Activated T-cell treated with anti-CD3 and anti-CD28 coated beads, Interleukin-2, amount 50 U/mL, for 72 hours (primary cell): ENCODE data around the gene CDADC1. TPM values are rescaled to one million over a fixed set of nuclear protein-coding genes. Genes with fewer than 3 reads are reported as not detected.
"Not testable (repeated sequence)": the region's sequence is repeated elsewhere in the genome, so short reads cannot be mapped to it uniquely, and the experiment has no call there.

ENCODE experiments used
- ATAC-seq, 2 donors: fragments of 150-1000 bp; cut with Tn5 transposase; replicated peaks in 1 of 2; 2 replicates each; pipeline ENCODE4 v1.10.0; 2021; ENCODE audit warnings: moderate library complexity in 2 of 2, mild to moderate bottlenecking in 1 of 2
- DNase-seq, 2 donors: peaks; one replicate each; pipeline ENCODE4 v3.0.0; 2021 to 2022; ENCODE audit warnings: mixed read lengths in 1 of 2
- H3K27ac Mint-ChIP-seq: one replicate; pipeline ENCODE4 v1.8.0; 2022; ENCODE audit warnings: mild to moderate bottlenecking, moderate library complexity, mixed read lengths
- H3K27me3 Mint-ChIP-seq: one replicate; pipeline ENCODE4 v1.8.0; 2022; ENCODE audit warnings: low read depth, mixed read lengths
- H3K36me3 Mint-ChIP-seq, 2 donors: one replicate each; pipeline ENCODE4 v1.8.0; 2022; ENCODE audit warnings: mixed read lengths in 2 of 2, mild to moderate bottlenecking in 1 of 2; ENCODE audit not compliant: insufficient read depth in 2 of 2
- H3K4me1 Mint-ChIP-seq: one replicate; pipeline ENCODE4 v1.8.0; 2022; ENCODE audit warnings: low read depth, mixed read lengths
- H3K4me3 Mint-ChIP-seq, 2 donors: one replicate each; pipeline ENCODE4 v1.8.0; 2022; ENCODE audit warnings: mild to moderate bottlenecking in 2 of 2, mixed read lengths in 2 of 2, moderate library complexity in 2 of 2
- H3K9me3 Mint-ChIP-seq, 2 donors: one replicate each; pipeline ENCODE4 v1.8.0; 2022; ENCODE audit warnings: mixed read lengths in 2 of 2
- total RNA-seq, 2 donors: library from RNA; stranded (reverse); gene quantifications; one replicate each; pipeline ENCODE4 v1.2.3, GENCODE V29; 2022

Gene CDADC1
- total RNA-seq, 2 donors from 2014 or later, result 13.4 to 14.8 TPM

DNA sequence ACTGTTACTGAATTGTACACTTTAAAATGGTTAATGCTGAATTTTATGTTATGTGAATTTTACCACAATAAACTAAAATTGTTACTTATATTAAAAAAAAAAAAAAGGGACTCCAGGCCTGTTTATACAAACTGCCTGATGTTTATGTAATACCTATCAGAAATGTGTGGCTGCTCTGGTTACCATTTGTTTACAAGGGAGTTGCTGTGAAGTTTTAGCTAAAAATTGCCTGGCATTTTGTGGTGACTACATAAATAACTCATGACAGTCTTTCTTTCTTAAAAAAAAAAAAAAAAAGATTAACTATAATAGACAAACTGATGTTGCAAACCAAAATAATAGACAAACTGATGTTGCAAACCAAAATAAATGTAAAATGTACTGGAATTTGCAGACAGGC, 71.8 kb downstream of the CDADC1 start:
- no peak for DNase-seq
- no peaks in the 10 kb centered on the region for H3K4me1 Mint-ChIP-seq

DNA sequence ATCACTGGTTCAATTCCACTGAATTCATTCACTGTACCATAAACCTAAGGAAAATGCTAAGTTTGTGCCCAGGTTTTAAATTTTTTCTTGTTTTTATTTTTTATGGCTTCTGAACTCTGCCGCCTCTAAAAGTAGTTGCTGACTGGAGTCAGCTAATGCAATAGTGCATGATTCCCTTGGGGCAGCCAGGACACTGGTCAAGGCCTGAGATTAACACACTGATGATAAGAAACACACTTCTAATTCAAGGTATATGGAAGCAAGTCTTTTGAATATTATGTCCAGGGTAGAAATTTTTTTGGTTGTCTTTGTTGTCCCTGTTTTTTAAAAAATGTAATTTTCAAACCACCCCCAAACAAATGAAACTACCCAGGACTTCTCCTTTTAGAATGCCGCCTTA, 72.2 kb downstream of the CDADC1 start:
- Mint-ChIP-seq H3K4me3 (no peak overlapping the region), H3K4me1 (no peaks in the 10 kb centered on the region), H3K36me3 (no peaks in the 10 kb centered on the region), H3K27ac (no peak overlapping the region), H3K9me3 (no peaks in the 10 kb centered on the region), H3K27me3 (no peaks in the 10 kb centered on the region)
- ATAC-seq (no peak), DNase-seq (no peak)

More for the DNA sequence above, 71.8 kb downstream of the CDADC1 start:
- Mint-ChIP-seq H3K36me3 (no peaks in the 10 kb centered on the region), H3K4me3 (no peak overlapping the region), H3K27ac (no peak overlapping the region), H3K27me3 (no peaks in the 10 kb centered on the region), H3K9me3 (no peaks in the 10 kb centered on the region)
- no peak for ATAC-seq

DNA sequence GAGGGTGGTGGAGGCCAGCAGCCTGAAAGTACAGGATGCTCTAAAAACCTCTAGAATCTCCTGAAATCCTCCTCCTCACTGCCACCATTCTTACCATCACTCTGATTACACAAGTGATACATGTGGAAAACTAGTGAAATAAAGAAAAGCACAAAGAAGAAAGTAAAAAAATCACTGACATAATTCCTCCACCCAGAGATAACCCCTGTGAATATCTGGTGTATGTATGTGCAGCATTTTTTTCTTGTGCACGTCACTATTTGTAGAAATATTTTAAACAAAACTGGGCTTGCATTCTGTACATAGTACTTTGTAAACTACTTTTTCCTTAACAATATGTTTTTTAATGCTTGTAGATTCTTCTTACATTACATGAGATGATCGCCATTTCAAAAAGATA, 73.2 kb downstream of the CDADC1 start:
- Mint-ChIP-seq H3K9me3 (no peaks in the 10 kb centered on the region), H3K4me1 (no peaks in the 10 kb centered on the region), H3K27me3 (no peaks in the 10 kb centered on the region), H3K27ac (no peak overlapping the region), H3K4me3 (no peak overlapping the region), H3K36me3 (no peaks in the 10 kb centered on the region)
- DNase-seq, result no peak
- ATAC-seq, result no peak

GRCh38 chr13:49322702-49323101, 75.0 kb downstream of the CDADC1 start:
- no peaks in the 10 kb centered on the region for H3K4me1 Mint-ChIP-seq
- no peak overlapping the region for H3K4me3 Mint-ChIP-seq
- DNase-seq, result no peak
- H3K27ac Mint-ChIP-seq, result no peak overlapping the region
- ATAC-seq, result no peak
- H3K27me3 Mint-ChIP-seq, result no peaks in the 10 kb centered on the region
- no peaks in the 10 kb centered on the region for H3K9me3 Mint-ChIP-seq
- H3K36me3 Mint-ChIP-seq, result no peaks in the 10 kb centered on the region

- no peaks in the 10 kb centered on the region for H3K4me1 Mint-ChIP-seq
- no peaks in the 10 kb centered on the region for H3K27me3 Mint-ChIP-seq
- no peaks in the 10 kb centered on the region for H3K9me3 Mint-ChIP-seq
- H3K27ac Mint-ChIP-seq, result no peak overlapping the region
- DNase-seq (no peak), ATAC-seq (no peak)
- H3K36me3 Mint-ChIP-seq, result no peaks in the 10 kb centered on the region
- H3K4me3 Mint-ChIP-seq, result no peak overlapping the region
These were observed 75.6 kb downstream of the CDADC1 start for GRCh38 chr13:49323344-49323743.

DNA sequence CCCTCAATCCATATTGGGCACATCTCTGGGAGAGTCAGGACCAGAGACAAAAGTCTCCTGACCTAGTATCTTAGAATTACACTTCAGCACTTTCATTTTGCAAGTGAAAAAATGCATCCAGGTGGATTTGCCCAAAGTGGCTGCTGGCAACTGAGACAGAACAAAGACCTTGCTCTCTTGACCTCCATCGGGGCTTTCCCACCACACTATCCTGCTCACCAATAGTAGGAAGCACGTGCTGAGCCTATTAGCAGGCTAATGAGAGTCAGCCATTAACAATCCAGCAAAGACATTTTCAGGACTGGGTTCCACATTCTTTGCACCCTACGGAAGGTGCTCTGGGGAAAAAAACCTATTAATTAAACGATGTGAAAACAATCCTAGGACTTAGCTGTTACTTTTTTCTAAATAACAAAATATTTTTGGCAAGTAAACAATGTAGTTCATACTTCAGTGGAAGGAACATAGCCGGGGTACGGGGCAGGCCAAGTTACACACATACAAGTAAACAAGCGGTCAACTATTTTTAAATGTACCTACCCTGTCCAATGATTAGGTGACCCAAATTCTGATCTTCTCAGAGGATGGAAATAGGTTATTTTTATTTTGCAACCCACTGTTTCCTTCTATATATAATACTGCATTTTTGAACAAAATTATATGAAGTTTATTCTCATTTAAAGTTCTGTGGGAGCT, 78.6 kb downstream of the CDADC1 start:
- H3K4me1 Mint-ChIP-seq, result no peaks in the 10 kb centered on the region
- H3K4me3 Mint-ChIP-seq, result no peak overlapping the region
- no peaks in the 10 kb centered on the region for H3K9me3 Mint-ChIP-seq
- ATAC-seq (no peak), DNase-seq (no peak)
- no peaks in the 10 kb centered on the region for H3K27me3 Mint-ChIP-seq
- H3K36me3 Mint-ChIP-seq, result no peaks in the 10 kb centered on the region
- H3K27ac Mint-ChIP-seq, result no peak overlapping the region

GRCh38 chr13:49327145-49327544, 79.4 kb downstream of the CDADC1 start:
- not testable (repeated sequence) for H3K9me3 Mint-ChIP-seq, H3K27me3 Mint-ChIP-seq, H3K27ac Mint-ChIP-seq, DNase-seq, H3K4me1 Mint-ChIP-seq, ATAC-seq, H3K4me3 Mint-ChIP-seq, H3K36me3 Mint-ChIP-seq

DNA sequence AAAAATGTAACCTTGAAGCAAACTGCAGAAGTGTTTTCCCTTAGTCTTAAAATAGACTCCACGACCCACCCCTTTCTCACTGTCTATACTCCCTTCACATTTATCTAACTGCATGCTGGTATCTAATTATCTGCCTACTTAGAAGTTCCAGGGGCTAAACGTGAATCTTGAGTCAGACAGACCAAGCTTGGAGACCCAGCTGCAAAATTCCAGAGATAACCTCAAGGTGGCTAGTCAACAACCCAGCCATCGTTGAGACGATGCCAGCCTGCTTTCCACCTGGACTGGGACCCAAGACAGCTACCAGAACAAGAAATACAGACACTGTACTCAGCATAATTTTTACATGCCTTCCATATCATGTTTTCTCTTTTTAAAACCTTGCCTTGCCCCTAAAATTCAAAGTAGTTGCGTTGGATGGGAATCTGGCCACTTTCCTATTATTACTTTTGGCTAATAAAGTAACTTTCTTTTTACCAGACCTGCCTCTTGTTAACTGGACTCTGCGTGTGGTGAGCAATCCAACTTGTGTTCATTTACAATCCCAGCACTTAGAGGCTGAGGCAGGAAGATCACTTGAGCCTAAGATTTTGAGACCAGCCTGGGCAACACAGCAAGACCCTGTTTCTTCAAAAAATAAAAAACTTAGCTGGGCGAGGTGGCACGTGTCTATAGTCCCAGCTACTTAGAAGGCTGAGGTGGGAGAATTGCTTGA, 82.3 kb downstream of the CDADC1 start:
- Mint-ChIP-seq H3K36me3 (no peaks in the 10 kb centered on the region), H3K4me1 (no peaks in the 10 kb centered on the region), H3K27me3 (no peaks in the 10 kb centered on the region), H3K4me3 (no peak overlapping the region), H3K27ac (peak overlapping the region; percentile 64), H3K9me3 (no peaks in the 10 kb centered on the region)
- DNase-seq (no peak), ATAC-seq (no peak)

- no peaks in the 10 kb centered on the region for H3K4me1 Mint-ChIP-seq
- H3K36me3 Mint-ChIP-seq, result no peaks in the 10 kb centered on the region
- H3K4me3 Mint-ChIP-seq, result no peak overlapping the region
- ATAC-seq (no peak), DNase-seq (no peak)
- no peaks in the 10 kb centered on the region for H3K27me3 Mint-ChIP-seq
- H3K9me3 Mint-ChIP-seq, result no peaks in the 10 kb centered on the region
- no peak overlapping the region for H3K27ac Mint-ChIP-seq
These were observed 82.8 kb downstream of the CDADC1 start for GRCh38 chr13:49330546-49330864.

DNA sequence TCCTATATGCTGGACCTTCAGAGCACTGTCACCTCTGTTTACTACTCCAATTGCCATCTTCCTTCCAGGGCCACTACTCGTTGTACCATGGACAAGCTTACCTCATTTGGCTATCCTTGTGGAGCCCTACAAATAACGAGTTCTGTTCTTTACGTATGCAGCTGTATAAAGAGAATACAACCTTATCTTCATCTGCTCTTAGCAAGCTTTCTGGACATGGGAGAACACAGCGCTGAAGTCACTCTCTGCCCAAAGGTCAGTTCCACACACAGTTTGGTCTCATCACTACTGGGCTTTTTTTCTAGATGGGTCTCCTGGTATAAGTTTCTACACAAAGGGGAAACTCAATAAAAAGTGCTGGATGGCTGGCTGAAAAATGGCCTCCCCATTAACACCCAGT, 88.9 kb downstream of the CDADC1 start:
- no peak overlapping the region for H3K27ac Mint-ChIP-seq
- no peaks in the 10 kb centered on the region for H3K9me3 Mint-ChIP-seq
- DNase-seq (no peak), ATAC-seq (no peak)
- H3K36me3 Mint-ChIP-seq, result no peaks in the 10 kb centered on the region
- H3K4me3 Mint-ChIP-seq, result no peak overlapping the region
- no peaks in the 10 kb centered on the region for H3K4me1 Mint-ChIP-seq
- no peaks in the 10 kb centered on the region for H3K27me3 Mint-ChIP-seq

- Mint-ChIP-seq H3K9me3 (no peaks in the 10 kb centered on the region), H3K36me3 (no peaks in the 10 kb centered on the region), H3K27me3 (no peaks in the 10 kb centered on the region), H3K27ac (no peak overlapping the region), H3K4me3 (no peak overlapping the region), H3K4me1 (peaks cover 9% of the 10 kb centered on the region)
- ATAC-seq (no peak), DNase-seq (no peak)
These were observed 92.4 kb downstream of the CDADC1 start for GRCh38 chr13:49340161-49340560.

DNA sequence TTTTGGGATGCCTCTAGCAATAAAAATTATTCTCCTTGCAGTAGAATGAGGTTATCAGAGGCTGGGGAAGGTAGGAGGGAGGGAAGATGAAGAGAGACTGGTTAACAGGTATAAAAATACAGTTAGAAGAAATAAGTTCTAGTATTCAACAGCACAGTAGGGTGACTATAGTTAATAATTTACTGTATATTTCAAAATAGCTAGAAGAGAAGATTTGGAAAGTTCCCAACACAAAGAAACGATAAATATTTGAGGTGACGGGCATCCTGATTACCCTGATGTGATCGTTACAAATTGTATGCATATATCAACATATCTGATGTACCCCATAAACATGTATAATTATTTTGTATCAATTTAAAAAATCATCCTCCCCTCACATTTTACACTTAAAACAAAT, 93.8 kb downstream of the CDADC1 start:
- DNase-seq (no peak), ATAC-seq (no peak)
- Mint-ChIP-seq H3K4me3 (no peak overlapping the region), H3K27ac (no peak overlapping the region), H3K9me3 (no peaks in the 10 kb centered on the region), H3K27me3 (no peaks in the 10 kb centered on the region), H3K4me1 (peaks cover 9% of the 10 kb centered on the region), H3K36me3 (no peaks in the 10 kb centered on the region)

- no peaks in the 10 kb centered on the region for H3K27me3 Mint-ChIP-seq
- ATAC-seq (no peak), DNase-seq (no peak)
- H3K4me3 Mint-ChIP-seq, result no peak overlapping the region
- H3K36me3 Mint-ChIP-seq, result no peaks in the 10 kb centered on the region
- no peak overlapping the region for H3K27ac Mint-ChIP-seq
- no peaks in the 10 kb centered on the region for H3K9me3 Mint-ChIP-seq
- H3K4me1 Mint-ChIP-seq, result peaks cover 9% of the 10 kb centered on the region
These were observed 94.2 kb downstream of the CDADC1 start for GRCh38 chr13:49341941-49342340.

- no peak overlapping the region for H3K27ac Mint-ChIP-seq
- no peaks in the 10 kb centered on the region for H3K36me3 Mint-ChIP-seq
- H3K4me1 Mint-ChIP-seq, result peaks cover 9% of the 10 kb centered on the region
- H3K4me3 Mint-ChIP-seq, result no peak overlapping the region
- no peaks in the 10 kb centered on the region for H3K27me3 Mint-ChIP-seq
- no peak for ATAC-seq
- H3K9me3 Mint-ChIP-seq, result no peaks in the 10 kb centered on the region
- DNase-seq, result no peak
These were observed 94.7 kb downstream of the CDADC1 start for GRCh38 chr13:49342454-49342853.
